Hematopoietic multipotent progenitor cell treated with erythropoietin and hydrocortisone succinate and interleukin-3 and kit ligand, for 15 days (in vitro differentiated cells): ENCODE measurements around the gene ANO5.

Source experiments
- DNase-seq: peaks from one replicate; pipeline ENCODE4 v3.0.0-alpha.2; 2015; ENCODE audit warnings: low spot score

ANO5 gene, protein sequence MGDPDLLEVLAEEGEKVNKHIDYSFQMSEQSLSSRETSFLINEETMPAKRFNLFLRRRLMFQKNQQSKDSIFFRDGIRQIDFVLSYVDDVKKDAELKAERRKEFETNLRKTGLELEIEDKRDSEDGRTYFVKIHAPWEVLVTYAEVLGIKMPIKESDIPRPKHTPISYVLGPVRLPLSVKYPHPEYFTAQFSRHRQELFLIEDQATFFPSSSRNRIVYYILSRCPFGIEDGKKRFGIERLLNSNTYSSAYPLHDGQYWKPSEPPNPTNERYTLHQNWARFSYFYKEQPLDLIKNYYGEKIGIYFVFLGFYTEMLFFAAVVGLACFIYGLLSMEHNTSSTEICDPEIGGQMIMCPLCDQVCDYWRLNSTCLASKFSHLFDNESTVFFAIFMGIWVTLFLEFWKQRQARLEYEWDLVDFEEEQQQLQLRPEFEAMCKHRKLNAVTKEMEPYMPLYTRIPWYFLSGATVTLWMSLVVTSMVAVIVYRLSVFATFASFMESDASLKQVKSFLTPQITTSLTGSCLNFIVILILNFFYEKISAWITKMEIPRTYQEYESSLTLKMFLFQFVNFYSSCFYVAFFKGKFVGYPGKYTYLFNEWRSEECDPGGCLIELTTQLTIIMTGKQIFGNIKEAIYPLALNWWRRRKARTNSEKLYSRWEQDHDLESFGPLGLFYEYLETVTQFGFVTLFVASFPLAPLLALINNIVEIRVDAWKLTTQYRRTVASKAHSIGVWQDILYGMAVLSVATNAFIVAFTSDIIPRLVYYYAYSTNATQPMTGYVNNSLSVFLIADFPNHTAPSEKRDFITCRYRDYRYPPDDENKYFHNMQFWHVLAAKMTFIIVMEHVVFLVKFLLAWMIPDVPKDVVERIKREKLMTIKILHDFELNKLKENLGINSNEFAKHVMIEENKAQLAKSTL

DNA sequence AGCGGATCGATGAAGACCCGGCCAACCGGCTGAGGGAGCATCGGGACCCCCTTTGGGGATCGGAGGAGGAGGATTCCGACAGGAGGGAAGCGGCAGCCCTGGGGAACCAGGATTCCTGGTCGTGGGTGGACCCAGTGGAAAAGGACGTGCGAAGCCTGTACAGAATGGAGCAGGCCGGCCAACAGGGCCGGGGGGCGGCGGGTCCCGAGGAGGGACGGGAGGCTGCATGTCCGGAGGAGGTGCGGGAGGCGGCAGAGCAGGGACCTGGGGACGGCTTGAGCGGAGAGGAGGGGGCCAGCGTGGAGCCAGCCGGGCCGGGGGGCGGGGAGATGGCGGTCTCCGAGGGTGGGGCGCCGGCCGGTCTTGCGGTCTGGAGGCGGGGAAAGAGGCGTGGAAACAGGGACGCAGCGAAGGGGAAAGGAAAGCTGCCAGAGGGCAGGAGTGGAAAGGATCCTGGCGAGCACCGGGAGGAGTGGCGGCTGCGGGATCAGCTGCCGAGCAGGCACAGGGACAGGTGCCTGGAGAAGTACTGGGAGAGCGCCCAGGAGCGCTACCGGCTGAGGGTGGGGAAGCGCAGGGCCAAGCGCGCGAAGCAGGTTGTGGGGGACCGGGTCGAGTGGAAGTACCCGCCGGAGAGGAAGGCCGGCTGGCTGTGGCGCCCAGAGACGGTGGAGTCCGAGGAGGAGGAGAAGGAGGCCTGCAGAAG lies at the start of gene ANO5:
ANO5 (plus strand) TSS at position 444 of the 706 bp plus-strand sequence. CDS start 408 bp downstream, outside the sequence.
- peak; percentile 11 for DNase-seq

DNA sequence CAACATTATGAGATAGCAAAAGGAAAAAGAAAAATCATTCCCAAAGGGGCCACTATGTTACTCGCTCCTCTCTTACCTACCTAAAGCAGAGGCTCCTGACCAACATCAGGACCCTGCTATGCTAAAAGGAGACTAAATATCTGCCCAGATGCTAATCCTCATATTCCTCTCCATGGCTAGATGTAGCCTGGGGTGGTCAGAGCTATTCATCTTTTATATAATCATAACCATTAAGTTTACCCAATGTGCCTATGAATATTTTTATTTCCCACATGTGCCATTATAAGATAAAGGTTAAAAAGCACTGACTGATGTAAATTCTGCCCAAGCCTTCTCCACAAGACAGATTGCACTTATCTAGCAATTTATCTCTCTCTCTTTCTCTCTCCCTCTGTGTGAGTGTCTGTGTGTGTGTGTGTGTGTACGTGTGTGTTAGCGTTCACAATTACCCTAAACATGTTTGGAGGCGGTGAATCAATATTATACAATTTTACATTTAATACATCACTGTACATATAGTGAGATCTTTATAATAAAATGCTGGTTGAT lies 41.2 kb upstream of the ANO5 start:
- DNase-seq = no peak

DNA sequence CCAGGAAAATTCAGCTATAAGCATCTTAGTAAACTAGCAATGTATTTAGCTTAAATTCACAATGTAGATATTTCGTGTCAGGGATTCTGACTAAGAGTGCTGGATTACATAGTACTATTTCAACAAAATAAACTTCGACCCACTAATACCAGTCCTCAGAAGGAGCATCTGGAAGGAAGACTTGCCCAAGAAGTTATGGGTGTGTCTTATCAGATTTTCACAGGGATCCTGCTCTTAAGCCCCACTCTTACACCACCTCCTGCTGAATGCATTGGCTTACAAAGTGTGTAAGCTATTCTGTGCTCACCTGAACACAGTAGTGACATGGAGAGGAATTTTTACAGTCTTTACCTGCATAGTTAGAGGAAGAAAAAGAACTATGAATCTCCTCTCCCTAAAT lies 35.4 kb upstream of the ANO5 start:
- no peak for DNase-seq

DNA sequence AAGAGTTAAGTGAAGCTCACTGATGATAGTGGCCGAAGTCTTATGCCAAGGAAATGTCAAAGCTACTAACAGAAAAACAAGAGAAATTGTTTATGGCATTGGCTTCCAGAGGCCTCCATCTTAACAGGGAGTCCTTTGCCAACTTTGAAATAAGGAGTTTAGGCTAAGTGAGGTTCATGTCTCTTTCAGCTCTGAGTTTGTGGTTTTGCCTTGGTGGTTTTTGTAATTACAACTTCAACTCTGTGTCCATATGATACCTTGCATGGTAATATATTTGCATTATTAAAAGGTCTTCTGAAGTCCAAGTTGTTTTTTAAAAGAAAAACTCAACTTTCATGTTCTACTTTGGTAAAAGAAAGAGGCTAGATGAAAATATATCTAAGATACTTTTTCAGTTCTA lies 31.4 kb upstream of the ANO5 start:
- no peak for DNase-seq

DNA sequence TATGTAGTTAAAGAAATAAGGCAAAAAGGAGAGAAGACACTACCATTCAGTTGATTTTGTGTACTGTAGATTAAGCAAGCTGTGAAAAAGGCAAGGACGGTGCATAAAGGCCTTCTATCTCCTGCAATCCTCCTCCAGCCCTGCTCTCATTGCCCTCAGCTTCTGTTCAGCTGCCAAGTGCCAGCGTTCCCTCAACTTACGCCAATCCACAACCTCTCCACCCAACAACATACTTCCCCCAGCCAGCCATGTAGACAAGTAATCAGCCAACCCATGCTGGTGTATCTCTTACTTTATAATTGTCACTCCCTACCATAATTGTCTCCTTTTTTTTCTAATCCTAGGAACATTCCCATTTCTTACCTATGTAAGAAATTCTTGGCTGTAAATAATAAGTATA lies 30.1 kb upstream of the ANO5 start:
- DNase-seq = no peak

DNA sequence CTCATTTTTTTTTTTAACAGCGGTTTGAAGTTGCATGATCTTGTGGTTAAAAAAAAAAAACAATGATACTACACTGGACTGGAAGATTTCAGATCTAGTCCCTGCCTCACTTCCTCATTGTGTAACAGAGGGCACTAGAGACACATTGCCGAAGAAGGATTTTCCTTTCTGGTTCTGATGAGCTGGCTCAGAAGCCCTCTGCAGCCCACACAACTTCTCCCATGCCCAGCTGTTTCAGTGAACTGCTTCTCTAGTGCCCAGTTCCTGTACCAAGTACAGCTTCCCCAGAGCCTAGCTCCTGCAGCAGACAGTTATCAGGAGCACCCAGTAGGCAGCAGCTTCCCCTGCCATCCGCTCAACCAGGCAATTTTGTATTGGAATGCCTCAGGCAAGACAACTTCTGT lies 29.5 kb upstream of the ANO5 start:
- no peak for DNase-seq

DNA sequence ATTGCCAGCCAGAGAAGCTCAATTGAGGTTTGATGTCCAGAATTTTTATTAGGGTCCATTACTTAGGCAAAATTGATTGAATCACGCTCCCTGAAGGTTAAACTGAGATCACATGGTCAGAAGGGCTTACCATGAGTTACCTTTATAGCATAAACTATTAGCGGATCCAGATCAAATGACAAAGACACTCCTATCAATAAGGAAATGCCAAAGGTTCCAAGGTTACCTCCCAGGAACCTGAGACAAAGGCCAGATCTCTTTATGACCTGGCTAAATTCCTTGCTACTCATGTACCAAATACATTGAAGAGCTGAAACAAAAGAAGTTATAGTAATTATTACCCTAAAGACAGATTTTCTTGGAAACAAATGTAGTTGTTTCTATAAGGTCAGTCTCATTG lies 27.8 kb upstream of the ANO5 start:
- DNase-seq = no peak

DNA sequence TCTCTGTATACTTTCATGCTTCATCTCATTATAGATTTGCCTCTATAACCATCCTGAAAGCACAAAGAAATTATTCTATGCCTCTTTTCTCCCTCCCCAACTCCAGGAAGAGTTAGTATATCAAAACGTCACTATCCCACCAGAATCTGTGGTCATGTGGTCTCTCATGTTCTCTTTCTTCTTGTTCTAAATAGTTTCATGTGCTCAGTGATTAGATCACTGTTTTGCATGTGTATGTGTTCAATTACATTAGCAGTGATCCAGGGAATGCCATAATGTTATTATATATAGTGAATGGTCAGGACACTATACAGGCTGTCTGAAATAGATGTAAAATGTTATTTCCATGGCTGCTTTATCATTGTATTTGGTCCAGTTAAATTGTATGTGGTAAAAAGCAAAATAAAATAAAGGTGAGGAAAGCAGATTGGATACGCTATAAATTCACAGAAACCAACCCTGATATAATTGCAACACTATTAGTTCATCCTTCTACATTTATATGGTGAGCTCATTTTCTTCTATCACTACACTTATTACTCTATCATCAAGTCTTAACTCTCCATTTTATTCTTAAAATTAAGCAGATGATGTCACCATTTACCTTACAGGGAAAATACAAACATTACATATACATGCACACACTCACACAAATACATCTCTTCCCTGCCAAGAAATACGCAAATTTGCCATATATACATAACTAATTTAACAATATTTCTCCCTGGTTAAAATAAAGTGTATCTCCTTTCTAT lies 26.9 kb upstream of the ANO5 start:
- no peak for DNase-seq

DNA sequence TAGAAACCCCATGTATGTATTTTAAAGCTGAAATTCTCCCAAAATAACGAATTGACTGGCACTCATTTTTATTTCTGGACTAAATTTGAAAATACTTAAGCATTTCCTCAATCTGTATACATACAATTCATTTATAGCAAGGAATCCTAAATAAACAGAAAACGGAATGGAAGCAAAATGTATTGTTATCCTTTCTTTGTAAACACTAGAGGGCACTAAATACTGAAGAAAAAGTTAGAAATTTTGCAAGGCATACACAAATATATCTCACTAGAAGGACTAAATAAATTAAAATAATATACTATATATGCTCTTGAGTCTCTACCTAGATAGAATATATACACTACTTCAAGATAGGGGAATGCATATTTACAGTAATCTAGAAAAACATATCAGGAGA lies 23.1 kb upstream of the ANO5 start:
- no peak for DNase-seq

DNA sequence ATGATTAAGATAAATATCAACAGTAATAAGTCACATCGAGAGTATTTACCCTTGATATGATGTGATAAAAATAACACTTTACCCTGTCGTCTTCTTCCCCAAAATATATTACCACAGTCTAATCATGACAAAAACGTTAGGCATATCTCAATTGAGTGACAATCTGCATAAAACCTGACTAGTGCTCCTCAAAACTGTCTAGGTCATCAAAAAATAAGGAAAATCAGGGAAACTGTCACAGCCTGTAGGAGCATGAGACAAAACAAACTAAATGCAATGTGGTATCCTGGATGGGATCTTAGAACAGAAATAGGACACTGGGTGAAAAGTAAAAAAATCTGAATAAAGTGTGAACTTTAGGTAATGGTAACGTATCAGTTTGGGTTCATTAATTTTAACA lies 19.4 kb upstream of the ANO5 start:
- DNase-seq = no peak

DNA sequence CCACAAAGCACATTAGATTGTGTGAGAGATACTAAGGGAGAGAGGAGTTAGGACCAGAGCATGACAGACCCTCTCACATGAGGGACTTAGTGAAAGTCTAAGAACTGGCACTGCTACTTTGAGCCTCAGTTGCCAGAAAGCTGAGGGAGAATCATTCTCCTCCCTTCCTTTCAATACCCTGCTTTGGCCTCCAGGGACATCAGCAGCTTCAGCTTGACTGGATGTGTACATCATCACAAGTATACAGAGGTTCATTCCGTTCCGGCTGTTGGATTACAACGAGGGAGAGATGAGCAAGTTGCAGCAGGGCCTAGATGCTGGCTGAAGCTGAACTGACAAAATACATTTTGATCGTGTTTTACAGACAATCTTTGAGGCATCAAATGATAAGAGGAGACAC lies 15.7 kb upstream of the ANO5 start:
- DNase-seq = no peak

DNA sequence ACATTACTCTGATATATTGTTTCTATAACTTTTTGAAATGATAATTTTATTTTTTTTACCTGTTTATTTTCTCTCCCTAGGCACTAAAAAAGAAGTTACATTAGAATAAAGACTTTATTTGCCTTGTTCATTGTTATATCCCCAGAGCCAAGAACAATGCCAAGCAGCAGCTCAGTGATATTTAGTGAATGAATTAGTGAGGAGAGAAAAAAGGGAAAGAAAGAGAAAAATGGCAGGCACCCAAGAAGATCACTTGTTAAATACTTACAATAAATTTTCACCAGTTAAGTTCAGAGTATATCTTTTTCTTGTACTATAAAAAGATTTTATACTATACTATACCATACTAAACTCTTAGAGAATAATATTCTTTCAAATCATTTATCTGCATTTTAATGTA lies 13.3 kb upstream of the ANO5 start:
- DNase-seq = no peak

DNA sequence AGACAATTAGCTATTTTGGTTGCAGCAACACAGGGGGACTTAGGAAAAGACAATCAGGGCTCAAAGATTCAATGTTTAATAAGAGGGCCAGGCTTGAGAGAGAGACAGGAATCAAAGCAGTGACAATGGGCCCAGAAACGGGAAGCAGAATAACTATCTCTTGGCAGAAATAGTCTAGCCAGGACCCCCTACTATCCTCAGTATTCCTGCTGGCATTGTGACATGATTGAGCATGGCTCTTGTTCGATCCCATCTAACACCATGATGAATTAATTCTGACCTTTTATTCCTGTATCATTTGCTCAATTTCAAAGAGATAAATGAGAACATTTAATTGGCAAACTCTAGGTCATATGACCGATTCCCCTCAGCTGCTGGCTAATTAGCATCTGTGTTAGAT lies 12.8 kb upstream of the ANO5 start:
- no peak for DNase-seq

DNA sequence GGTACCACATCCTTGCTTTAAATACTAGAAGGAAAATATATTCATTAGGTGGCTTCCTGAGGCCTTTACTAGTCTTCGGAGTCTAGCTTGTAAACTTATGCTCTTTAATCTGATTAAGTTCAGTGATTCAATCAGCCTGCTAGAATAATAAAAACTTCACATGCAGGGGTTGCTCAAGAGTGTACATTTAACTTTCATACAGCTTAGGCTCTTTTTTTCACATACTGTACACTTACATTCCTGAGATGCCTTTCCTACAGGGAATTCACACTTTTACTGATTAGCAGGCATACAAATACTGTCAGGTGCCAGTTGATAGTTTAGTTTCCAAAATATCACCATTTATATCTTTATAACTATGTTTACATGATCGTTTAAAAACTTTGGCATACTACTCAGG lies 3.2 kb upstream of the ANO5 start:
- no peak for DNase-seq

DNA sequence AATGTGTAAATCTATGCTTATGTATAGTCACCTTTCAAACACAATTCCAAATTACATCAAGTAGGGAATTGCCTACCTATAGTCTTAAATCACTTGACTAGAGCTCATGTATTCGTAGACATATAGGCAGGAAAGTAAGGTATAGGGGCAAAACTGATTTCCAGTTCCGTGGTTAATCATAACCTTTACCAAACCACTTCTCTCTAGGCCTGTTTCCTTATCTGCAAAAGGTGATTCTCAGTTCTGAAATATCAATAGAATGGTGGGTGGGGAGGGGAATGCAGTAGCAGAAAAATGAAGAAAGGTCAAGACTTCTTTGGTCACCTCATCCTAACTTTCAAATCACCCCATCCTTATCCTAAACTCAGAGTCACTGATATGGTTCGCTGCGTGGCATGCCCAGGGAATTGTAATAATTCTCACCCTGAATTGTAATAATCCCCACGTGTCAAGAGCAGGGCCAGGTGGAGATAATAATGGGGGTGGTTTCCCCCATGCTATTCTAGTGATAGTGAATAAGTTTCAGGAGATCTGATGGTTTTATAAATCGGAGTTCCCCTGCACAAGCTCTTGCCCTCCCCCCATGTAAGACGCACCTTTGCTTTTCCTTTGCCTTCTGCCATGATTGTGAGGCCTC lies 1.9 kb upstream of the ANO5 start:
- no peak for DNase-seq

DNA sequence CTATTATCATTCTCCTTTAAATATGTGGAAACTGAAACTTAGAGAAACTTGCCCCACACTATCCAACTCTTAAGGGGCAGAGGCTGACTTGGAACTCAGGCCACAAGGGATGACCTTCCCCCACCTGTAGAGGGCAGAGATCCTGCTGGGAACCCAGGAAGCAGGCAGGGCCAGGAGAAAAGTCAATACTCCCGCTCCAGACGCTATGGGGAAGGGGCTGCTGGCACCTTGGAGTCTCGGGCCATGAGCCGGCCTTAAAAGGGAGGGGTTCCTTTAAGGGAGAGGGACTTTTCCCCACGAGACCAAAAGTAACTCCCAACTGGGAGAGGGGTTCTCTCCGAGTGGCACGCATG lies 620 bp upstream of the ANO5 start:
- DNase-seq = no peak

DNA sequence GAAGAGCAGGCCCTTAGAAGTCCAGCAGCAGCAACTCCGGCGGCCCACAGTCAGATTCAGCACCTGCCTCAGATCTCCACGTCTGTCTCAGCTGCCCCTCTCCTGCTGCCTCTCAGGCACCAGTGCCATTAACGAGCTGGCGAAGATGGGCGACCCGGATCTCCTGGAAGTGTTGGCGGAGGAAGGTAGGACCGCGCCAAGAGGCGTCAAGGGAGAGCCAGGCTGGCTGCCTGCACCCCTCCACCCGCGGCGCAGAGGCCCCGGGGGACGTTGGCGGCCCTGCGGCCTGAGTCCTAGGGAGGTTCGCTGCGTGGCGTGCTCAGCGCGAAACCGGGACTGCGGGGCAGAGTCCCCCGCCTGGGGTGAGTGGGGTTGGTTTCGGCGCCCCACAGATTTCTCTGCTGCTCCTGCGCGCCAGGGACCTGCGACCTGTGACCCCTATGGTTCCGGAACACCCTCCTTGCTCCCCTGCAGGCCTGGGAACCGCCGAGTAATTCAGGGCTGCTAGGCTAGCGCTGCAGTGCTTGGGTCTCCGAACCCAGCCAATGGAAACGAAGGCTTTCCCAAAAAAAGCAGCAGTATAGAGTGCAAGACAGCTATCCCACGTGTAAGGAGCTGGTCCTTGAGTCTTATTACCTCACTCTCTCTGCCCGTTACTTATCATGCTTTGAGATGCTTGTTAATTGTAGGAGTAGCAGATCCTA lies 615 bp downstream of the ANO5 start:
- no peak for DNase-seq

DNA sequence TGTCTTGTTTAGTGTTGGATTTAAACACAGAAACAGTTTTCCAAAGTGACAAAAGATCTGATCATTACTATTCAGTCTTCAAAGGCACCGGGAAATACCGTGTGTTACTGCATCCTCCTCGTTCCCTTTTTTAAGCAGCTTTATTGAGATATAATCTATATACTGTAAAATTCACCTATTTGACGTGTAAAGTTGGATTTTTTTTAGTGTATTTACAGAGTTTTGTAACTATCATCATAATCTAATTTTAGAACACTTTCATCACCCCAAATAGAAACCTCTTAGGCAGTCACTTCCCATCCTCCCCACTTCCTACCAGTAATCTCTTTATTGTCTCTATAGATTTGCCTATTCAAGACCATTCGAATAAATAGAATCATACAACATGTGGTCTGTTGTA lies 1.4 kb downstream of the ANO5 start:
- no peak for DNase-seq

DNA sequence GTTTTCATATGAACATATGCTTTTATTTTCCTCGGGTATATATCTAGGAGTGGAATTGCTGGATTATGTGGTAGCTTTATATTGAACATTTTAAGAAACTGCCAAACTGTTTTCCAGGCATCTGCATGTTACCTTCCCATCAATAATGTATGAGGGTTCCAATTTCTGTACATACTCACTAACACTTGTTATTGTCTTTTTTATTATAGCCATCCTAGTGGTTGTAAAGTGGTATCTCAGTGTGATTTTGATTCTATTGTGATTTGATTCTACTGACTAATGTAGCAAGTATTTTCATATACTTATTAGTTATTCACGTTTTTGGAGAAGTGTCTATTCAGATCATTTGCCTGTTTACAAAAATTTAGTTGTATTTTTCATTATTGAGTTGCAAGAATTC lies 2.0 kb downstream of the ANO5 start:
- no peak for DNase-seq

DNA sequence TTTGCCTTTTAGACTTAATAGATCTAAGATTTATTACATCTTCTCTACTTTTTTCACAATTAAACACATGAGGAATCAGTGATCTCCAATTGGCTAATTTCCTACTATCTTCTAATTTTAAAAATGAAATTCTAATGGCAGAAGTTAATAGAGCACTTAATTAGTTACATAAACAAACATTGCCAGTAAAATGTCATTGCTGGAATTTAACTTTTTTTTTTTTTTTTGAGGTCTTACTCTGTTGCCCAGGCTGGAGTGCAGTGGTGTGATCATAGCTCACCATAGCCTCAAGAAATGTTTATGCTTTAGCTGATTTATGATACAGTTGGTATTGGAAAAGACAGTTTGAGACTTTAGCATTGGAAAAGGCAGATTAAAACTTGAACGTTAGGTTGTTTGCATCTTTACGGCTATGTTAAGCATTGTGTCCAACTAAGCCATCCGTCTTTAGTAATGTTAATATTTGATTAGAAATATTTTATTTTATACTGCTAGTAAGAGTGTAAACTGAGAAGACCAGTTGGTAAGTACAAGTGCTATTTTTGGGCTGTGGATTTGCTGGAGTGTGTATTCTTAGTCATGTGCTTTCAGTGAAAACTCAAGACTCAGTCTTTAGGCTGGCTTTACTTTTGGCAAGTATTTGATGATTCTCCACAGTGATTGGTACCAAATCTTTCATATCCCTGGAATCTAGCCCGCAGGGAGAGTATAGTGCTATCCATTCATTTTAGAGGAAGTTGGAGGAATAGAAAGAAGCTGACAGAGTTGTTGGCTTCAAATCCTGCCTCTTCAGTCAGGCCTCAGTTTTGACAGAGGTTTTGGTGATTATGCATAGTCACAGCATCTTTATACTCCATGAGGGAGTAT lies 4.5 kb downstream of the ANO5 start:
- DNase-seq = no peak
